Measurements from ENCODE around the gene CTSE. TPM values are rescaled to one million over a fixed set of nuclear protein-coding genes. Genes with fewer than 3 reads are reported as not detected.

Gene CTSE
- total and polyA plus RNA-seq, 2 experiments from 2014 or later, result 65.9 to 86.0 TPM

GRCh38 chr1:206003854-206004800, 19.6 kb downstream of the CTSE start:
- H3K36me3 ChIP-seq (replicated peaks; ENCODE audit: insufficient read depth, low read depth), result no peaks in the 10 kb centered on the region
- WGBS (ENCODE audit: low lambda C conversion rate, missing lambda C conversion rate), result 98% methylated on average over 7 of the region's 7 CpGs
- no peaks in the 10 kb centered on the region for H4K20me1 ChIP-seq (ENCODE audit: insufficient read depth, poor library complexity, severe bottlenecking)
- no peak overlapping the region for H2AFZ ChIP-seq
- no peaks in the 10 kb centered on the region for H3K9me3 ChIP-seq (ENCODE audit: low read depth)
- no peak overlapping the region for H3K4me2 ChIP-seq
- H3K4me3 ChIP-seq, result no peak overlapping the region
- peak overlapping the region; percentile 78 for H3K27ac ChIP-seq
- no peaks in the 10 kb centered on the region for H3K27me3 ChIP-seq
- no peaks in the 10 kb centered on the region for H3K9me2 ChIP-seq (replicated peaks; ENCODE audit: insufficient read depth)
- no peak for DNase-seq (ENCODE audit: low spot score)
- TF ChIP-seq, protein P1, sequence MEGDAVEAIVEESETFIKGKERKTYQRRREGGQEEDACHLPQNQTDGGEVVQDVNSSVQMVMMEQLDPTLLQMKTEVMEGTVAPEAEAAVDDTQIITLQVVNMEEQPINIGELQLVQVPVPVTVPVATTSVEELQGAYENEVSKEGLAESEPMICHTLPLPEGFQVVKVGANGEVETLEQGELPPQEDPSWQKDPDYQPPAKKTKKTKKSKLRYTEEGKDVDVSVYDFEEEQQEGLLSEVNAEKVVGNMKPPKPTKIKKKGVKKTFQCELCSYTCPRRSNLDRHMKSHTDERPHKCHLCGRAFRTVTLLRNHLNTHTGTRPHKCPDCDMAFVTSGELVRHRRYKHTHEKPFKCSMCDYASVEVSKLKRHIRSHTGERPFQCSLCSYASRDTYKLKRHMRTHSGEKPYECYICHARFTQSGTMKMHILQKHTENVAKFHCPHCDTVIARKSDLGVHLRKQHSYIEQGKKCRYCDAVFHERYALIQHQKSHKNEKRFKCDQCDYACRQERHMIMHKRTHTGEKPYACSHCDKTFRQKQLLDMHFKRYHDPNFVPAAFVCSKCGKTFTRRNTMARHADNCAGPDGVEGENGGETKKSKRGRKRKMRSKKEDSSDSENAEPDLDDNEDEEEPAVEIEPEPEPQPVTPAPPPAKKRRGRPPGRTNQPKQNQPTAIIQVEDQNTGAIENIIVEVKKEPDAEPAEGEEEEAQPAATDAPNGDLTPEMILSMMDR (IDR thresholded peaks at IDR 0.05; ENCODE audit: poor library complexity), result no peak
- no peaks in the 10 kb centered on the region for H3K79me2 ChIP-seq
- peaks cover 24% of the 10 kb centered on the region for H3K4me1 ChIP-seq (ENCODE audit: insufficient read depth)

GRCh38 chr1:206002871-206003801, 20.6 kb downstream of the CTSE start, which contains the start of gene RAB7B:
Gene RAB7B, minus strand, starts transcription at chr1:206003395. Its CDS starts 9,260 bp downstream, at chr1:205994135.
- peak; percentile 69 for DNase-seq (ENCODE audit: low spot score)
- Histone ChIP-seq H3K4me3 (no peak within 1 kb of the TSS), H3K9me2 (replicated peaks; ENCODE audit: insufficient read depth) (no peaks in the 10 kb centered on the region), H3K27me3 (no peaks in the 10 kb centered on the region), H3K79me2 (no peaks in the 10 kb centered on the region), H3K9me3 (ENCODE audit: low read depth) (no peaks in the 10 kb centered on the region), H4K20me1 (ENCODE audit: insufficient read depth, poor library complexity, severe bottlenecking) (no peaks in the 10 kb centered on the region), H3K36me3 (replicated peaks; ENCODE audit: insufficient read depth, low read depth) (no peaks in the 10 kb centered on the region), H3K27ac (peak within 1 kb of the TSS; percentile 78), H3K4me1 (ENCODE audit: insufficient read depth) (peaks cover 24% of the 10 kb centered on the region), H3K4me2 (peak within 1 kb of the TSS; percentile 70), H2AFZ (no peak within 1 kb of the TSS)
- TF ChIP-seq EZH2 (IDR thresholded peaks at IDR 0.05; ENCODE audit: borderline replicate concordance), result no peak
- TF ChIP-seq, protein P1 (IDR thresholded peaks at IDR 0.05; ENCODE audit: poor library complexity), result no peak
- no peak for TF ChIP-seq EZH2phosphoT487 (IDR thresholded peaks at IDR 0.05; ENCODE audit: low read depth, severe bottlenecking, unreplicated experiment)
- WGBS (ENCODE audit: low lambda C conversion rate, missing lambda C conversion rate), result 65% methylated on average over 12 of the region's 12 CpGs

- TF ChIP-seq EZH2phosphoT487 (IDR thresholded peaks at IDR 0.05; ENCODE audit: low read depth, severe bottlenecking, unreplicated experiment) (no peak), EZH2 (IDR thresholded peaks at IDR 0.05; ENCODE audit: borderline replicate concordance) (no peak)
- TF ChIP-seq, protein P1 (IDR thresholded peaks at IDR 0.05; ENCODE audit: poor library complexity), result no peak
- Histone ChIP-seq H3K9me2 (replicated peaks; ENCODE audit: insufficient read depth) (no peaks in the 10 kb centered on the region), H2AFZ (no peak overlapping the region), H3K27me3 (no peaks in the 10 kb centered on the region), H4K20me1 (ENCODE audit: insufficient read depth, poor library complexity, severe bottlenecking) (no peaks in the 10 kb centered on the region), H3K4me3 (no peak overlapping the region), H3K27ac (peak overlapping the region; percentile 66), H3K79me2 (no peaks in the 10 kb centered on the region), H3K4me2 (peak overlapping the region; percentile 70), H3K9me3 (ENCODE audit: low read depth) (no peaks in the 10 kb centered on the region), H3K4me1 (ENCODE audit: insufficient read depth) (peaks cover 24% of the 10 kb centered on the region), H3K36me3 (replicated peaks; ENCODE audit: insufficient read depth, low read depth) (no peaks in the 10 kb centered on the region)
- 91% methylated on average over 3 of the region's 3 CpGs for WGBS (ENCODE audit: low lambda C conversion rate, missing lambda C conversion rate)
- no peak for DNase-seq (ENCODE audit: low spot score)
Observed at GRCh38 chr1:206002160-206002559, 21.5 kb downstream of the CTSE start.

Data from hepatocyte (in vitro differentiated cells).